PC-9 (cell line): ENCODE data around the gene ATN1. TPM values are rescaled to one million over a fixed set of nuclear protein-coding genes. Genes with fewer than 3 reads are reported as not detected.

Experiments used
- BruUV-seq: library from RNA; stranded (reverse); fragments of 400-500 nt; replicated peaks from 2 replicates; lab custom pipeline; 2021; lab: Mats Ljungman, UMichigan
- CTCF ChIA-PET: fragments of 300-600 bp; sonication (Branson Sonifier 250); formaldehyde crosslinking; loops from one replicate; lab custom pipeline; 2022; ENCODE audit warnings: antibody characterized with exemption; lab: Charles Lee
- POLR2A ChIA-PET: fragments of 300-600 bp; sonication (Branson Sonifier 250); formaldehyde crosslinking; loops from one replicate; lab custom pipeline; 2022; ENCODE audit warnings: antibody characterized with exemption; ENCODE audit not compliant: unreplicated experiment; lab: Charles Lee
- DNase-seq, 2 experiments: peaks; one replicate each; pipeline versions ENCODE4 v3.0.0 to v3.0.0-alpha.2; 2015 to 2022; ENCODE audit warnings: mixed read lengths in 1 of 2
- H2AFZ ChIP-seq: fragments of 200-600 bp; sonication (generic); 2 replicates; pipeline ENCODE4 v1.8.1; 2017; ENCODE audit warnings: antibody characterized with exemption
- H3F3A ChIP-seq: fragments of 200-600 bp; sonication (generic); 2 replicates; pipeline ENCODE4 v1.8.1; 2017; ENCODE audit warnings: antibody characterized with exemption, mild to moderate bottlenecking, low read depth; ENCODE audit not compliant: insufficient read depth
- H3K27ac ChIP-seq: fragments of 200-600 bp; sonication (generic); 2 replicates; pipeline ENCODE4 v1.6.1; 2016; ENCODE audit warnings: mixed run types
- H3K27me3 ChIP-seq: fragments of 200-600 bp; sonication (generic); 2 replicates; pipeline ENCODE4 v1.6.1; 2016; ENCODE audit warnings: low read depth, mixed run types; ENCODE audit not compliant: insufficient read depth
- H3K36me3 ChIP-seq: fragments of 200-600 bp; sonication (generic); 2 replicates; pipeline ENCODE4 v1.6.1; 2016; ENCODE audit warnings: low read depth, mixed run types
- H3K4me1 ChIP-seq: fragments of 200-600 bp; sonication (generic); replicated peaks from 2 replicates; pipeline ENCODE4 v1.6.1; 2016; ENCODE audit warnings: mixed run types; ENCODE audit not compliant: insufficient read depth
- H3K4me2 ChIP-seq: fragments of 200-600 bp; sonication (generic); 2 replicates; pipeline ENCODE4 v1.6.1; 2017; ENCODE audit warnings: mixed run types
- H3K4me3 ChIP-seq: fragments of 200-600 bp; sonication (generic); 2 replicates; pipeline ENCODE4 v1.6.1; 2016; ENCODE audit warnings: mixed run types
- H3K79me2 ChIP-seq: fragments of 200-600 bp; sonication (generic); 2 replicates; pipeline ENCODE4 v1.6.1; 2017; ENCODE audit warnings: low read depth, mixed run types
- H3K9me2 ChIP-seq: fragments of 200-600 bp; sonication (generic); 2 replicates; pipeline ENCODE4 v1.8.1; 2017; ENCODE audit warnings: mild to moderate bottlenecking; ENCODE audit not compliant: insufficient read depth
- H3K9me3 ChIP-seq: fragments of 200-600 bp; sonication (generic); 2 replicates; pipeline ENCODE4 v1.8.1; 2016; ENCODE audit warnings: low read depth; ENCODE audit not compliant: insufficient read depth
- H4K20me1 ChIP-seq: fragments of 200-600 bp; sonication (generic); 2 replicates; pipeline ENCODE4 v1.8.1; 2017; ENCODE audit not compliant: insufficient read depth
- CTCF ChIP-seq: fragments of 200-600 bp; sonication (generic); conservative IDR thresholded peaks from 2 replicates; pipeline ENCODE4 v1.6.1; 2017; ENCODE audit warnings: mixed run types, antibody characterized with exemption, mild to moderate bottlenecking, moderate library complexity
- EZH2 ChIP-seq: fragments of 200-600 bp; sonication (generic); IDR thresholded peaks from 2 replicates; pipeline ENCODE4 v1.8.0; 2017; ENCODE audit warnings: antibody characterized with exemption, low read depth
- intact Hi-C: fragments of 100-400 bp; cut with micrococcal nuclease; formaldehyde crosslinking; loops from one replicate; pipeline ENCODE4 v1.10.0; 2022; ENCODE audit not compliant: unreplicated experiment
- total RNA-seq: library from RNA; stranded (reverse); gene quantifications from 2 replicates; pipeline ENCODE4 v1.2.3, GENCODE V29; 2021

Gene ATN1
- total RNA-seq, 1 experiment from 2014 or later = 158 TPM

GRCh38 chr12:6950811-6951540 is 23.2 kb downstream of the ATN1 start, which contains the start of gene PTPN6:
PTPN6 (plus strand) TSS chr12:6951356; CDS start chr12:6951513, 157 bp downstream.
- CTCF ChIA-PET = no interaction called here
- intact Hi-C loops = no loop called here
- H3K27ac ChIP-seq = no peak within 1 kb of the TSS

GRCh38 chr12:6951551-6952120 is 23.9 kb downstream of the ATN1 start:
- no peaks in the 10 kb centered on the region for H3K9me2 ChIP-seq
- peaks cover 8% of the 10 kb centered on the region; the same call in 1 of the 2 replicates for H3F3A ChIP-seq
- intact Hi-C loops = no loop called here
- H3K4me2 ChIP-seq = no peak overlapping the region
- BruUV-seq = no TSS peak
- peaks cover 7% of the 10 kb centered on the region for H3K4me1 ChIP-seq
- no peaks in the 10 kb centered on the region for H3K27me3 ChIP-seq
- H3K36me3 ChIP-seq = no peaks in the 10 kb centered on the region
- CTCF ChIA-PET = no interaction called here
- H4K20me1 ChIP-seq = no peaks in the 10 kb centered on the region
- H3K9me3 ChIP-seq = no peaks in the 10 kb centered on the region
- no peak overlapping the region for H3K27ac ChIP-seq
- no peak overlapping the region for H2AFZ ChIP-seq
- no peak overlapping the region for H3K4me3 ChIP-seq
- DNase-seq = no peak
- peaks cover 17% of the 10 kb centered on the region; the same call in 1 of the 2 replicates for H3K79me2 ChIP-seq
- POLR2A ChIA-PET = no interaction called here
- TF ChIP-seq CTCF (no peak), EZH2 (no peak)

More at GRCh38 chr12:6950811-6951540, 23.2 kb downstream of the ATN1 start, which contains the start of gene PTPN6:
- Histone ChIP-seq H3K9me2 (no peaks in the 10 kb centered on the region), H3K9me3 (no peaks in the 10 kb centered on the region), H3F3A (peaks cover 8% of the 10 kb centered on the region; the same call in 1 of the 2 replicates), H3K4me1 (peaks cover 7% of the 10 kb centered on the region), H4K20me1 (no peaks in the 10 kb centered on the region), H3K4me3 (no peak within 1 kb of the TSS), H3K36me3 (no peaks in the 10 kb centered on the region), H2AFZ (no peak within 1 kb of the TSS), H3K27me3 (no peaks in the 10 kb centered on the region), H3K79me2 (peaks cover 17% of the 10 kb centered on the region; the same call in 1 of the 2 replicates), H3K4me2 (no peak within 1 kb of the TSS)
- BruUV-seq = no TSS peak
- no peak for DNase-seq
- POLR2A ChIA-PET = no interaction called here
- TF ChIP-seq CTCF (no peak), EZH2 (no peak)

DNA sequence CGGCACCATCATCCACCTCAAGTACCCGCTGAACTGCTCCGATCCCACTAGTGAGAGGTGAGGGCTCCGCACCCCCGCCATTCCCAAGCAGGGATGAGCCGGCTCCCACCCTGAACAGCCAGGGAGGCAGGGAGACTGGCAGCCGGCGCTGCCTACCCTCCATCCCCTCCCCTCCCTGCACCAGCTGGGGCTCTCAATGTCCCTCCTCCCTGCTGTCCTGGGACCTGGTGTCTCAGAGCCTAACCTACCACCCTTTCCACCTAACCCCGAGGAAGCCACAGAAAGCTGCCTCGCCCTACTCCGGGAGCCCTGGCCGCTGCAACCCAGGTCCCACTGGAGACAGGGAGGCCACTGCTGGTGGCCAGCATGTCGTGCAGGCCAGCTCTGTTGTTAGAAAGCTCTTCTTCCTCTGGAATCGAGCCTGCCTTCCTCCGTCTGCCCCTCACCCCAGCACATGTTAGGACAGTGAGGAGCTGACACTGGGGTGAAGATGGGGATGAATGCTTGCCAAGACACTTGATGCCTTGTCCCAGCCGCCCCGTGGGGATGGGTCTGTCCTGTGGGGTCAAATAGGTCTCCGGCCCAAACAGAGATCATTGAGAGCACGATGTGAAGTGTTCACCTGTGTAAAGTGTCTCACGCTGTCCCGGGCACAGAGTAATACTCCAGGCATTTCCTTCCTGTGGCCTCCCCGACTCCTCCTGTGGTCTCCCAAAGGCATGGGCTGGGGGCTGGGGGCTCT is 24.5 kb downstream of the ATN1 start:
- Histone ChIP-seq H3K27me3 (no peaks in the 10 kb centered on the region), H3K4me2 (no peak overlapping the region), H3K9me3 (no peaks in the 10 kb centered on the region), H2AFZ (no peak overlapping the region), H3K36me3 (no peaks in the 10 kb centered on the region), H3K79me2 (peaks cover 10% of the 10 kb centered on the region; the same call in 1 of the 2 replicates), H3F3A (0 out of 2 replicates have a peak, but pooled peaks cover 8% of the 10 kb centered on the region), H3K4me1 (peaks cover 1% of the 10 kb centered on the region), H4K20me1 (no peaks in the 10 kb centered on the region), H3K27ac (no peak overlapping the region), H3K4me3 (no peak overlapping the region), H3K9me2 (no peaks in the 10 kb centered on the region)
- DNase-seq = no peak
- BruUV-seq = no TSS peak
- TF ChIP-seq EZH2 (no peak), CTCF (no peak)
- POLR2A ChIA-PET = no interaction called here
- intact Hi-C loops = no loop called here
- CTCF ChIA-PET = no interaction called here
